Uterus (tissue), 4 donors: ENCODE measurements around the gene IGF2BP2. TPM values are rescaled to one million over a fixed set of nuclear protein-coding genes. Genes with fewer than 3 reads are reported as not detected.
A peak's percentile ranks its signal among the peaks of the same experiment; 100 is the strongest.

Experiments
- DNase-seq, 2 donors: peaks; one replicate each; pipeline ENCODE4 v3.0.0-alpha.2; 2019 to 2020
- H3K27ac ChIP-seq, 2 donors: fragments of 200-600 bp; sonication (generic); 1 replicate in 1 of 2; 2 replicates in 1 of 2; pipeline ENCODE4 v1.5.1; 2016 to 2018
- H3K27me3 ChIP-seq, 2 donors: fragments of 200-600 bp; sonication (generic); one replicate each; pipeline ENCODE4 v1.5.1; 2018 to 2019; ENCODE audit warnings: control low read depth in 1 of 2
- H3K36me3 ChIP-seq, 2 donors: fragments of 200-600 bp; sonication (generic); one replicate each; pipeline ENCODE4 v1.5.1; 2019; ENCODE audit warnings: control low read depth in 1 of 2
- H3K4me1 ChIP-seq, 2 donors: fragments of 200-600 bp; sonication (generic); one replicate each; pipeline ENCODE4 v1.5.1; 2018 to 2019; ENCODE audit warnings: control low read depth in 1 of 2
- H3K4me3 ChIP-seq, 2 donors: fragments of 200-600 bp; sonication (generic); 1 replicate in 1 of 2; 2 replicates in 1 of 2; pipeline ENCODE4 v1.5.1; 2018 to 2019; ENCODE audit warnings: mild to moderate bottlenecking in 1 of 2
- H3K9me3 ChIP-seq, 2 donors: fragments of 200-600 bp; sonication (generic); one replicate each; pipeline ENCODE4 v1.5.1; 2019; ENCODE audit warnings: control low read depth in 1 of 2
- POLR2A ChIP-seq, 2 donors: fragments of 450-650 bp; IDR thresholded peaks; one replicate each; pipeline ENCODE4 v1.6.1; 2016; ENCODE audit warnings: antibody characterized with exemption in 2 of 2, mild to moderate bottlenecking in 1 of 2, moderate library complexity in 1 of 2
- intact Hi-C: fragments of 100-400 bp; cut with DNase I; formaldehyde crosslinking; loops from one replicate; pipeline ENCODE4 v1.15.1; 2023; ENCODE audit warnings: low total_unique reads
- total RNA-seq, 4 donors: library from RNA; depleted of rRNA in 3 of 4; stranded (reverse); fragments of >200 nt in 3 of 4; gene quantifications; one replicate each; pipeline versions ENCODE4 v1.1.0 to v1.2.4, GENCODE V29; 2014 to 2023
- TF ChIP-seq, protein P1 (sequence below), 4 experiments: fragments of 200-600 bp in 2 of 4; fragments of 450-650 bp in 2 of 4; sonication (generic) in 2 of 4; IDR thresholded peaks; one replicate each; pipeline ENCODE4 v1.5.1; 2016 to 2019; ENCODE audit warnings: antibody characterized with exemption in 4 of 4, mild to moderate bottlenecking in 2 of 4, moderate library complexity in 1 of 4
- donor health status: DM: yes; HTN: yes; CAD: no.

IGF2BP2 gene
- total RNA-seq, 4 donors from 2014 or later: 2.9 to 65.6 (median 13.1) TPM

GRCh38 chr3:185658943-185659342 is 165.9 kb downstream of the IGF2BP2 start:
- intact Hi-C loops: no loop called here
- DNase-seq: no peak
- H3K27ac ChIP-seq: peak overlapping the region; percentile 85 to 99
- H3K27me3 ChIP-seq: no peaks in the 10 kb centered on the region
- H3K36me3 ChIP-seq: no peaks in the 10 kb centered on the region
- no peak overlapping the region for H3K4me3 ChIP-seq
- peaks cover 20 to 28% of the 10 kb centered on the region in 2 donors for H3K4me1 ChIP-seq
- TF ChIP-seq POLR2A (IDR thresholded peaks at IDR 0.05): no peak
- TF ChIP-seq, protein P1, sequence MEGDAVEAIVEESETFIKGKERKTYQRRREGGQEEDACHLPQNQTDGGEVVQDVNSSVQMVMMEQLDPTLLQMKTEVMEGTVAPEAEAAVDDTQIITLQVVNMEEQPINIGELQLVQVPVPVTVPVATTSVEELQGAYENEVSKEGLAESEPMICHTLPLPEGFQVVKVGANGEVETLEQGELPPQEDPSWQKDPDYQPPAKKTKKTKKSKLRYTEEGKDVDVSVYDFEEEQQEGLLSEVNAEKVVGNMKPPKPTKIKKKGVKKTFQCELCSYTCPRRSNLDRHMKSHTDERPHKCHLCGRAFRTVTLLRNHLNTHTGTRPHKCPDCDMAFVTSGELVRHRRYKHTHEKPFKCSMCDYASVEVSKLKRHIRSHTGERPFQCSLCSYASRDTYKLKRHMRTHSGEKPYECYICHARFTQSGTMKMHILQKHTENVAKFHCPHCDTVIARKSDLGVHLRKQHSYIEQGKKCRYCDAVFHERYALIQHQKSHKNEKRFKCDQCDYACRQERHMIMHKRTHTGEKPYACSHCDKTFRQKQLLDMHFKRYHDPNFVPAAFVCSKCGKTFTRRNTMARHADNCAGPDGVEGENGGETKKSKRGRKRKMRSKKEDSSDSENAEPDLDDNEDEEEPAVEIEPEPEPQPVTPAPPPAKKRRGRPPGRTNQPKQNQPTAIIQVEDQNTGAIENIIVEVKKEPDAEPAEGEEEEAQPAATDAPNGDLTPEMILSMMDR (IDR thresholded peaks at IDR 0.05): no peak
- H3K9me3 ChIP-seq: no peaks in the 10 kb centered on the region

DNA sequence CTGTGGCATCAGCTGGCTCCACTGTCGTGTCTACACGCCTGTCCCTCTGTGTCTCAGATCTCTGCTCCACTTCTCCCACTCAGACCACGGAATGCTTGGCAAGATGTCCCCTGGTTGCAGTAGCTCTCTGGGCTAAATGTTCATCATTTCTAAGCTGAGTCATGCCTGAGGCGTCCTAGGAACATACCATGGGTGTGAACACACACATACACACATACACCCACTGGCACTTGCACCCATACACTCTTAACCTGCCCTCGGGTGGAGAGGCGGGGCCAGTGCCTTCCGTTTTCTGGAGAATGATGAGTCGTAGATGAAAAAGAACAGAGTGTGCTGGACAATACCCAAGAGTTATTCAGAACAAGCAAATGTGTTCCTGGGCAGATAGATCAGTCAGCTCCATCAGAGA is 166.3 kb downstream of the IGF2BP2 start:
- TF ChIP-seq, protein P1 (IDR thresholded peaks at IDR 0.05): no peak
- Histone ChIP-seq H3K9me3 (no peaks in the 10 kb centered on the region), H3K27me3 (no peaks in the 10 kb centered on the region), H3K27ac (peak overlapping the region; percentile 85 to 99), H3K36me3 (no peaks in the 10 kb centered on the region), H3K4me3 (no peak overlapping the region), H3K4me1 (peaks cover 20 to 28% of the 10 kb centered on the region in 2 donors)
- intact Hi-C loops: no loop called here
- DNase-seq: peak; percentile 77 to 82

- H3K27ac ChIP-seq: peak overlapping the region; percentile 85 to 99
- H3K36me3 ChIP-seq: no peaks in the 10 kb centered on the region
- DNase-seq: no peak
- no peak overlapping the region for H3K4me3 ChIP-seq
- no peaks in the 10 kb centered on the region for H3K27me3 ChIP-seq
- H3K9me3 ChIP-seq: no peaks in the 10 kb centered on the region
- intact Hi-C loops: no loop called here
- peaks cover 20 to 28% of the 10 kb centered on the region in 2 donors for H3K4me1 ChIP-seq
- TF ChIP-seq, protein P1 (IDR thresholded peaks at IDR 0.05): no peak
These were observed 166.9 kb downstream of the IGF2BP2 start for GRCh38 chr3:185657691-185658503.

GRCh38 chr3:185657211-185657610 is 167.6 kb downstream of the IGF2BP2 start:
- no peak for TF ChIP-seq POLR2A (IDR thresholded peaks at IDR 0.05)
- TF ChIP-seq, protein P1 (IDR thresholded peaks at IDR 0.05): no peak
- Histone ChIP-seq H3K36me3 (no peaks in the 10 kb centered on the region), H3K4me3 (no peak overlapping the region), H3K9me3 (no peaks in the 10 kb centered on the region), H3K4me1 (peaks cover 20 to 28% of the 10 kb centered on the region in 2 donors), H3K27ac (peak overlapping the region; percentile 85 to 99), H3K27me3 (no peaks in the 10 kb centered on the region)
- DNase-seq: no peak
- intact Hi-C loops: no loop called here

GRCh38 chr3:185656321-185656840 is 168.5 kb downstream of the IGF2BP2 start:
- peak in 1 of 2 donors; percentile 17 for TF ChIP-seq POLR2A (IDR thresholded peaks at IDR 0.05)
- TF ChIP-seq, protein P1 (IDR thresholded peaks at IDR 0.05): no peak
- H3K27me3 ChIP-seq: no peaks in the 10 kb centered on the region
- H3K36me3 ChIP-seq: no peaks in the 10 kb centered on the region
- no peaks in the 10 kb centered on the region for H3K9me3 ChIP-seq
- H3K4me1 ChIP-seq: peaks cover 20 to 28% of the 10 kb centered on the region in 2 donors
- H3K4me3 ChIP-seq: no peak overlapping the region
- intact Hi-C loops: no loop called here
- peak; percentile 79 to 86 for DNase-seq
- peak overlapping the region; percentile 85 to 99 for H3K27ac ChIP-seq
